GM12878 (cell line): Measurements from ENCODE around the gene CSMD2. TPM values are rescaled to one million over a fixed set of nuclear protein-coding genes. Genes with fewer than 3 reads are reported as not detected.

Experiments
- ATAC-seq: fragments of 200-7000 bp; cut with Tn5 transposase; 3 replicates; pipeline ENCODE4 v1.9.1; 2020; ENCODE audit warnings: mild to moderate bottlenecking, moderate library complexity
- BruUV-seq: library from RNA; stranded (reverse); fragments of 400-500 nt; replicated peaks from 2 replicates; lab custom pipeline; 2021; lab: Mats Ljungman, UMichigan
- CTCF ChIA-PET: fragments of 300-600 bp; sonication (Branson Sonifier 250); formaldehyde crosslinking; extraction: SDS; loops from one replicate; lab custom pipeline; 2021; ENCODE audit warnings: inconsistent platforms; lab: Yijun Ruan, JAX
- POLR2A ChIA-PET: fragments of 350-600 bp; formaldehyde crosslinking; extraction: SDS; loops from one replicate; lab custom pipeline; 2021; ENCODE audit warnings: inconsistent platforms; lab: Charles Lee
- RAD21 ChIA-PET: fragments of 300-600 bp; sonication (Branson Sonifier 250); formaldehyde crosslinking; loops from one replicate; lab custom pipeline; 2023; ENCODE audit warnings: antibody characterized with exemption; ENCODE audit not compliant: unreplicated experiment; lab: Charles Lee
- SMC1A ChIA-PET: fragments of 300-600 bp; sonication (Branson Sonifier 250); formaldehyde crosslinking; loops from one replicate; lab custom pipeline; 2023; ENCODE audit not compliant: unreplicated experiment, uncharacterized antibody; lab: Charles Lee
- DNase-seq: peaks from one replicate; pipeline ENCODE4 v3.0.0-alpha.2; 2011; ENCODE audit warnings: low read depth, low spot score
- FAIRE-seq: peaks from 3 replicates; lab custom pipeline; 2011; peaks lifted over from hg19 to GRCh38; lab: Jason Lieb, UNC
- H2AFZ ChIP-seq: 2 replicates; pipeline ENCODE4 v1.6.0; 2011; ENCODE audit warnings: low read depth, low read length, control low read depth; ENCODE audit not compliant: control insufficient read depth
- H3K27ac ChIP-seq: 2 replicates; pipeline ENCODE4 v1.5.1; 2011; ENCODE audit warnings: control low read depth; ENCODE audit not compliant: control insufficient read depth, insufficient read depth
- H3K27me3 ChIP-seq, 2 experiments: replicated peaks in 1 of 2; 2 replicates each; pipeline versions ENCODE4 v1.6.0 to v1.6.1; 2011; ENCODE audit warnings: low read length in 1 of 2; ENCODE audit not compliant: control insufficient read depth in 2 of 2, insufficient read depth in 2 of 2
- H3K36me3 ChIP-seq, 2 experiments: 2 replicates each; pipeline ENCODE4 v1.5.1; 2011; ENCODE audit warnings: low read length in 1 of 2; ENCODE audit not compliant: control insufficient read depth in 2 of 2, insufficient read depth in 2 of 2
- H3K4me1 ChIP-seq: 2 replicates; pipeline ENCODE4 v1.6.1; 2011; ENCODE audit warnings: mild to moderate bottlenecking, low read length, moderate library complexity, mixed read lengths; ENCODE audit not compliant: control insufficient read depth, insufficient read depth
- H3K4me2 ChIP-seq: 2 replicates; pipeline ENCODE4 v1.6.0; 2011; ENCODE audit warnings: control low read depth; ENCODE audit not compliant: control insufficient read depth, insufficient read depth
- H3K4me3 ChIP-seq: fragments of 200-600 bp; sonication (generic); 2 replicates; pipeline ENCODE4 v1.5.1; 2016
- H3K79me2 ChIP-seq: 2 replicates; pipeline ENCODE4 v1.6.0; 2011; ENCODE audit warnings: low read length; ENCODE audit not compliant: control insufficient read depth, insufficient read depth
- H3K9ac ChIP-seq: 2 replicates; pipeline ENCODE4 v1.8.0; 2011; ENCODE audit warnings: low read length, control low read depth, mixed read lengths; ENCODE audit not compliant: control insufficient read depth, insufficient read depth
- H3K9me3 ChIP-seq: replicated peaks from 3 replicates; pipeline ENCODE4 v1.5.1; 2011; ENCODE audit warnings: mild to moderate bottlenecking, low read length; ENCODE audit not compliant: control insufficient read depth, insufficient read depth
- H4K20me1 ChIP-seq: 2 replicates; pipeline ENCODE4 v1.6.0; 2011; ENCODE audit not compliant: control insufficient read depth, insufficient read depth
- CHD2 ChIP-seq: IDR thresholded peaks from 2 replicates; pipeline ENCODE4 v1.6.1; 2011; ENCODE audit warnings: low read depth, low read length, improper control_type of control experiment, borderline replicate concordance
- EP300 ChIP-seq, 2 experiments: fragments of 150-350 bp in 1 of 2; IDR thresholded peaks; 2 replicates each; pipeline ENCODE4 v1.6.1; 2011 to 2012; ENCODE audit warnings: low read depth in 2 of 2, low read length in 2 of 2, borderline replicate concordance in 1 of 2, improper control_type of control experiment in 1 of 2, inconsistent platforms in 1 of 2; ENCODE audit not compliant: control insufficient read depth in 1 of 2
- FOXM1 ChIP-seq: IDR thresholded peaks from 2 replicates; pipeline ENCODE4 v1.6.1; 2012; ENCODE audit warnings: low read depth, mild to moderate bottlenecking, inconsistent platforms, low read length, moderate library complexity
- GABPA ChIP-seq: IDR thresholded peaks from 2 replicates; pipeline ENCODE4 v1.6.1; 2014; ENCODE audit warnings: antibody characterized with exemption, low read depth, mild to moderate bottlenecking, inconsistent platforms
- HDAC2 ChIP-seq: fragments of 200-600 bp; sonication (generic); IDR thresholded peaks from 2 replicates; pipeline ENCODE4 v1.6.1; 2017
- HDGF ChIP-seq: fragments of 450-650 bp; IDR thresholded peaks from 2 replicates; pipeline ENCODE4 v1.6.1; 2016; ENCODE audit warnings: antibody characterized with exemption
- NFXL1 ChIP-seq: fragments of 450-650 bp; IDR thresholded peaks from 2 replicates; pipeline ENCODE4 v1.6.1; 2017; ENCODE audit warnings: antibody characterized with exemption, mild to moderate bottlenecking, borderline replicate concordance
- SP1 ChIP-seq: IDR thresholded peaks from one replicate; pipeline ENCODE4 v1.6.1; 2011; ENCODE audit warnings: low read depth, low read length
- WGBS: methylation state at CpG from one replicate; pipeline ENCODE4 v1.1.6; 2016; ENCODE audit warnings: low lambda C conversion rate; ENCODE audit not compliant: insufficient replicate concordance, insufficient coverage; ENCODE audit errors: missing lambda C conversion rate; 5-methylcytosine and 5-hydroxymethylcytosine counted together
- in situ Hi-C: fragments of 300-500 bp; cut with MboI; formaldehyde crosslinking; loops from 9 replicates; pipeline ENCODE4 v1.14.3; 2018; ENCODE audit warnings: mixed read lengths
- intact Hi-C: fragments of 100-400 bp; cut with micrococcal nuclease; formaldehyde crosslinking; loops from one replicate; pipeline ENCODE4 v1.14.2; 2022; ENCODE audit not compliant: unreplicated experiment
- polyA plus RNA-seq, 11 experiments: library from polyadenylated mRNA; depleted of rRNA in 4 of 11; unstranded in 6 of 11; stranded (reverse) in 5 of 11; fragments of >200 nt; fragmentation: Nextera tagmentation in 4 of 11; fragmentation: Illumina TruSeq in 1 of 11; extraction: Ambion mirVana in 4 of 11; extraction: Trizol in 1 of 11; gene quantifications; 1 replicate in 1 of 11; 2 replicates in 10 of 11; pipeline versions ENCODE4 v1.2.1 to v1.2.3, GENCODE V29; 2011 to 2016; ENCODE audit warnings: inconsistent platforms in 2 of 11, missing spikeins in 2 of 11, low read depth in 1 of 11
- total RNA-seq, 4 experiments: library from RNA; depleted of rRNA in 3 of 4; stranded (reverse); fragments of >200 nt in 3 of 4; fragmentation: Illumina TruSeq in 1 of 4; extraction: Trizol in 1 of 4; gene quantifications; 2 replicates each; pipeline versions ENCODE4 v1.2.1 to v1.2.3, GENCODE V29; 2013 to 2021
- TF ChIP-seq, protein P1 (sequence below): IDR thresholded peaks from 2 replicates; pipeline ENCODE4 v1.6.1; 2011; ENCODE audit warnings: mild to moderate bottlenecking, low read depth, low read length, moderate library complexity; ENCODE audit not compliant: insufficient replicate concordance

Gene CSMD2
- total and polyA plus RNA-seq, 10 of the 15 experiments (the other 5 are each of a cell fraction or from before 2014, with no cell fraction given): under 0.01 TPM; not detected in 9

DNA sequence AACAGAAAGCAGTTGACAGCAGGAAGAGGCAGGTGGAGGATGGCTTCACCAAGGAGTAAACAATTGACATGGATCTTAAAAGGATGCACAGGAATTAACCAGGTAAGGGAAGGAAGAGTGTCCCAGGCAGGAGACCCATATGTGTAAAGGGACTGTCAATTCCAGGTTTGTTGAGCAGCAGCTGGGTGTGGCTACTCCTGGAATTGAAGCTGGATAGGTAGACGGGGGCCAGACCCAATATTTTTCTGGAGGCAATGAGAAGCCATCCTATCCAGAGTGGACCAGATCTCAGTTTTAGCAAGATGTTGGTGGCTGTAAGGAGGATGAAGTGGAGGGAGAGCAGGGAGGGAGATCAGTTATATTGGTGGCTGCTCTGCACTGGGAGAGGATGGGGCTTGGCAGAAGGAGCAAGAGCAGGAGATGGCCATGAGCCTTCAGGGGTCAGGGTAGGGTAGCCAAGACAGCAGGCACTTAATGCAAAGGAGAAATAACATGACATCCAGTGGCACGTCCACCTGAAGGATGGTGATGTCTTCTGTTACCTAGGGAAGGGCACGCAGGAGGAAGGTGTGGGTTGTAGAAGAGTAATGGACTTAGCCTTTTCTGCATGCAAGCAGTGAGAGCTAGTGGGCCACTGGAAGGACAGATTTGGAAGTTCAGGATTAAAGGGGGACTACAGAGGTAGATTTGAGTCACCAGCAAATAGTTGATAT, 447.9 kb downstream of the CSMD2 start:
- in situ Hi-C loops (no loop called here), intact Hi-C loops (no loop called here)
- ChIA-PET POLR2A (no interaction called here), SMC1A (no interaction called here), RAD21 (no interaction called here), CTCF (no interaction called here)
- WGBS: 13% methylated on average over 3 of the region's 3 CpGs
- Histone ChIP-seq H3K27me3 (peaks cover 0 to 1% of the 10 kb centered on the region in 2 experiments; a peak in 1 of 4 replicates), H2AFZ (no peak overlapping the region), H3K4me3 (no peak overlapping the region), H3K27ac (no peak overlapping the region), H4K20me1 (no peaks in the 10 kb centered on the region), H3K9me3 (no peaks in the 10 kb centered on the region), H3K9ac (no peak overlapping the region), H3K4me1 (no peaks in the 10 kb centered on the region), H3K79me2 (no peaks in the 10 kb centered on the region), H3K4me2 (no peak overlapping the region), H3K36me3 (no peaks in the 10 kb centered on the region)
- ATAC-seq: no peak
- no peak for DNase-seq
- TF ChIP-seq NFXL1 (no peak), GABPA (no peak), HDAC2 (no peak), EP300 (IDR thresholded peaks at IDR 0.05; ENCODE audit: borderline replicate concordance in 1 of 2, control insufficient read depth in 1 of 2, low read depth in 2 of 2, low read length in 2 of 2) (no peak), SP1 (no peak)
- no peak for FAIRE-seq
- no TSS peak for BruUV-seq

DNA sequence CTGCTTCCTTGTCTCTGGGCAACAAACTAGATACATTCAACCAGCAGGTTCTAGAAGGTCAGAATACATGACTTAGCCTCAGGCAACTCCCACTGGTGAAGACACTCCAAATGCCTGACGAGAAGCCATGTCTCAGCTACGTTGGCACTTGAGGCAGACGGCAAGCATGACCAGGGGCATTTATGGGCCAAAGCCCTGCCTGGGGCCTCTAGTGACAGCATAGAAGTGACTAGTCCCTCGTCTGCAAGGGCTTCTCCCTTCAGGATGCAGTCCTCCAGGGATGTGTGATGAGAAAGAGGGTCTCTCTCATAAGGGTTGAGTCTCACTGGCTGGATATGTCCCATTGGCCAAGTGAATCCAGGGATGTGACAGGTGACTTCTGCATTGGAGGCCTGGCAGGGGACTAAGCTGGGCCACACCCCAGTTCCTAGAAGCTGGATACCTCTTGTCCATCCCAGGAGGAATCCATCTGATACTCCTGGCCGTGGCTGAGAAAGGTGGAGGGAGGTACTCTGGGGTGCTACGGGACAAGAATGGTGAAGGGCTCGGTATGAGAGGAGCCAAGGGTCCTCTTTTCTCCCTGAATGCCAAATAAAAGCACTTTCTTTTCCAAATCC, 449.7 kb downstream of the CSMD2 start:
- SMC1A ChIA-PET: no interaction called here
- H3K4me2 ChIP-seq: no peak overlapping the region
- no peak overlapping the region for H3K4me3 ChIP-seq
- BruUV-seq: no TSS peak
- FAIRE-seq (no peak), DNase-seq (no peak), ATAC-seq (no peak)
- H3K27ac ChIP-seq: no peak overlapping the region
- H3K79me2 ChIP-seq: no peaks in the 10 kb centered on the region
- intact Hi-C loops: no loop called here
- no peak overlapping the region for H3K9ac ChIP-seq
- in situ Hi-C loops: no loop called here
- H3K36me3 ChIP-seq: no peaks in the 10 kb centered on the region
- no peaks in the 10 kb centered on the region for H3K9me3 ChIP-seq
- CTCF ChIA-PET: no interaction called here
- WGBS: 0% methylated on average over 7 of the region's 7 CpGs
- no peak for TF ChIP-seq FOXM1
- TF ChIP-seq HDGF: no peak
- no peak for TF ChIP-seq CHD2
- TF ChIP-seq, protein P1, sequence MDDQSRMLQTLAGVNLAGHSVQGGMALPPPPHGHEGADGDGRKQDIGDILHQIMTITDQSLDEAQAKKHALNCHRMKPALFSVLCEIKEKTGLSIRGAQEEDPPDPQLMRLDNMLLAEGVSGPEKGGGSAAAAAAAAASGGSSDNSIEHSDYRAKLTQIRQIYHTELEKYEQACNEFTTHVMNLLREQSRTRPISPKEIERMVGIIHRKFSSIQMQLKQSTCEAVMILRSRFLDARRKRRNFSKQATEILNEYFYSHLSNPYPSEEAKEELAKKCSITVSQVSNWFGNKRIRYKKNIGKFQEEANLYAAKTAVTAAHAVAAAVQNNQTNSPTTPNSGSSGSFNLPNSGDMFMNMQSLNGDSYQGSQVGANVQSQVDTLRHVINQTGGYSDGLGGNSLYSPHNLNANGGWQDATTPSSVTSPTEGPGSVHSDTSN: no peak
- POLR2A ChIA-PET: no interaction called here
- peaks cover 0 to 1% of the 10 kb centered on the region in 2 experiments; a peak in 2 of 4 replicates for H3K27me3 ChIP-seq
- no peaks in the 10 kb centered on the region for H3K4me1 ChIP-seq
- RAD21 ChIA-PET: no interaction called here
- H2AFZ ChIP-seq: no peak overlapping the region
- no peaks in the 10 kb centered on the region for H4K20me1 ChIP-seq
